NCI-H128 (cell line): ENCODE data around the gene DEFB131B.
"Not testable (repeated sequence)": the region's sequence is repeated elsewhere in the genome, so short reads cannot be mapped to it uniquely, and the experiment has no call there.

Experiments
- DNase-seq: peaks from one replicate; lab custom pipeline; 2025; ENCODE audit not compliant: unreplicated experiment; lab: John Stamatoyannopoulos, UW

Gene DEFB131B

DNA sequence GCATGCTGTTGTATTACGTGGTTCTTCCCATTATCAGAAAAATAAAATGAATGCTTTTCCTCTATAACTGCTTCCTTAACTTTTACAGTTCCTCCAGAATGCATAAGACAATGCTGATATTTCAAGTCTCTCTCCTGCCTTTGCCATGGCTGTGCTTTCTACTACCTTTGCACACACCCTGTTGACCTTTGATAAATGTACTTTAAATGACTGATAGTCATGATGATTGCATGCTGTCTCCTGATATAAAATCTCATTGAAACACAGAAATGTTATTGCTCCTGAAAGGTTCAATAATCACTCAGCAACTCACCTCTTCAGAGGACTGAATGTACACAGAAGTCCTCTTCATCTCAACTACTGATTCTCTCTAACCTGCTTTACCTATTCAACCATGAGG is at the start of gene DEFB131B:
Gene DEFB131B, plus strand, starts transcription at position 395 of the 400 bp plus-strand sequence. Its CDS starts 0 bp downstream, at position 395.
- not testable (repeated sequence) for DNase-seq

- not testable (repeated sequence) for DNase-seq
Observed at GRCh38 chr11:71829247-71829646, 49.0 kb upstream of the DEFB131B start.

DNA sequence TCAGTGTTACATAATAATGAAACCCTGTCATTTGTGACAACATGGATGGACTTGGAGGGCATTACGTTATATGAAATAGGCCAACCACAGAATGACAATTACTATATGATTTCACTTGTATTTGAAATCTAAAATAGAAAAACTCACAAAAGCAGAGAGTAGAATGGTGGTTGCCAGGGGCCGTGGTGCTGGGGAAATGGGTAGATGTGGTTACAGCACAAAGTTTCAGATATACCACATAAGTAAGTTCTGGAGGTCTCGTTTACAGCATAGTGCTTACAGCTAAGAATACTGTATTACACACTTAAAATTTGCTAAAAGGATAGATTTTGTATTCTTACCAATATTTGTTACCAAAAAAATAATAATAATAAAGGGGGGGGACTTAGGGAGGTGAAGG is 48.6 kb upstream of the DEFB131B start:
- not testable (repeated sequence) for DNase-seq

DNA sequence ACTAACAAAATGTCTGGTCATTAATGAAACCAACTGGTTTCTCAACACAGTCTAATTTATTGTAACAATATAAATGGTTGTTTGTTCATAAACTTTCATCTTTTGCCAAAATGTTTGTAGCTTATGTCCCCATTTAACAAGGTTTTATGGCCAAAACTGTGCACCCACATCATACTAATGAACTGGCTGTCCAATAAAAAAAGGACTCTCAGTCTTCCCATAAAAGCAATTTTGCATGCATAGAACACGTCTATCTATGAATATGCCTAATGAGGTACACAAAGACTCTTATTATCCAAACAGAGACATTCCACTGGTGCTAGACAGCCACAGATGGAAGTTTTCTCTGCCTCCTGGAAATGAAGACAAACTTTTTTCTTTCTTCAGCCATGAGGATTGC is 45.4 kb upstream of the DEFB131B start, which contains the start of gene DEFB108B:
Gene DEFB108B, plus strand, starts transcription at position 390 of the 400 bp plus-strand sequence. Its CDS starts 0 bp downstream, at position 390.
- DNase-seq = not testable (repeated sequence)

GRCh38 chr11:71842720-71843119 is 35.5 kb upstream of the DEFB131B start:
- DNase-seq = not testable (repeated sequence)

DNA sequence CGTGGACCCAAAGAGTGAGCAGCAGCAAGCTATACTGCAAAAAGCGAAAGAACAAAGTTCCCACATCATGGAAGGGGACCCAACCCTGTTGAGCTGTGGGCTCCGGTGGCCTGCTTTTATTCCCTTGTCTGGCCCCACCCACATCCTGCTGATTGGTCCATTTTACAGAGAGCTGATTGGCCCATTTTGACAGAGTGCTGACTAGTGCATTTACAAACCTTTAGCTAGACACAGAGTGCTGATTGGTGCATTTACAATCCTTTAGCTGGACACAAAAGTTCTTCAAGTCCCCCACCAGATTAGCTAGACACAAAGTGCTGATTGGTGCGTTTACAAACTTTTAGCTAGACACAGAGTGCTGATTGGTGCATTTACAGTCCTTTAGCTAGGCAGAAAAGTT is 34.9 kb upstream of the DEFB131B start:
- DNase-seq = not testable (repeated sequence)

GRCh38 chr11:71843858-71844257 is 34.4 kb upstream of the DEFB131B start:
- no peak for DNase-seq

- not testable (repeated sequence) for DNase-seq
Observed at GRCh38 chr11:71853895-71854294, 24.4 kb upstream of the DEFB131B start.

GRCh38 chr11:71855880-71856279 is 22.4 kb upstream of the DEFB131B start:
- DNase-seq = not testable (repeated sequence)

- not testable (repeated sequence) for DNase-seq
Observed at GRCh38 chr11:71860835-71861234, 17.4 kb upstream of the DEFB131B start.

GRCh38 chr11:71863978-71864627 is 14.2 kb upstream of the DEFB131B start:
- DNase-seq = not testable (repeated sequence)

DNA sequence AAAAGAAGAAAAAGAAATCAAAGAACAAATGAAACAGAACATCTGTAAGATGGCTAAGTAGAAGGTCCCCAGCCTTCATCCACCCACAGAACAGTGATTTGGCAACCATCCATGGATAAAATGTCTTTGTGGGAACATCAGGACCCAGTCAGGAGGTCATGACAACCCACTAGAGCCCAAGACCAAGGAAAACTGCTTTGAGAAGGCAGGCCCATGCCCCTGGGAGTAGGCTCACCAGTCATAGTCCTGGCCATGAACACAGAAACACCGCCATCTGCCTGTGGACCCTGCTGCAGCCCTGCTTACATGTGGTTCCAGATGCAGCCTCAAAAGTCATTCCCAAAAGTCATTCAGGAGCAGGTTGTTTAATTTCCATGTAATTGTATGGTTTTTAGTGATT is 11.0 kb upstream of the DEFB131B start:
- not testable (repeated sequence) for DNase-seq

- DNase-seq = not testable (repeated sequence)
Observed at GRCh38 chr11:71869931-71870330, 8.3 kb upstream of the DEFB131B start.

DNA sequence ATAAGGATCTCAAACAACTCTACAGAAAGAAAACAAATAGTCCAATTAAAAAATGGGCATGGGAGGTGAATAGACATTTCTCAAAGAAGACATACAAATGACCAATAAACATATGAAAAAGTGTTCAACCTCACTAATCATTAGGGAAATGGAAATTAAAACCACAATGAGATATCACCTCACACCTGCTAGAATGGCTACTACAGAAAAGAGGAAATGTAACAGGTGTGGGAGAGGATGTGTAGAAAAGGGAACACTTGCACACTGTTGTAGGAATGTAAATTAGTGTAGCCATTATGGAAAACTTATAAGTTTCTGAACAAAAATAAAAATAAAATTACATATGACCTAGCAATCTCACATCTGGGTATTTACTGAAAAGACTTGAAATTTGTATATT is 7.6 kb upstream of the DEFB131B start:
- not testable (repeated sequence) for DNase-seq

- DNase-seq = not testable (repeated sequence)
Observed at GRCh38 chr11:71876262-71876661, 2.0 kb upstream of the DEFB131B start.

GRCh38 chr11:71885806-71886205 is 7.6 kb downstream of the DEFB131B start:
- not testable (repeated sequence) for DNase-seq

DNA sequence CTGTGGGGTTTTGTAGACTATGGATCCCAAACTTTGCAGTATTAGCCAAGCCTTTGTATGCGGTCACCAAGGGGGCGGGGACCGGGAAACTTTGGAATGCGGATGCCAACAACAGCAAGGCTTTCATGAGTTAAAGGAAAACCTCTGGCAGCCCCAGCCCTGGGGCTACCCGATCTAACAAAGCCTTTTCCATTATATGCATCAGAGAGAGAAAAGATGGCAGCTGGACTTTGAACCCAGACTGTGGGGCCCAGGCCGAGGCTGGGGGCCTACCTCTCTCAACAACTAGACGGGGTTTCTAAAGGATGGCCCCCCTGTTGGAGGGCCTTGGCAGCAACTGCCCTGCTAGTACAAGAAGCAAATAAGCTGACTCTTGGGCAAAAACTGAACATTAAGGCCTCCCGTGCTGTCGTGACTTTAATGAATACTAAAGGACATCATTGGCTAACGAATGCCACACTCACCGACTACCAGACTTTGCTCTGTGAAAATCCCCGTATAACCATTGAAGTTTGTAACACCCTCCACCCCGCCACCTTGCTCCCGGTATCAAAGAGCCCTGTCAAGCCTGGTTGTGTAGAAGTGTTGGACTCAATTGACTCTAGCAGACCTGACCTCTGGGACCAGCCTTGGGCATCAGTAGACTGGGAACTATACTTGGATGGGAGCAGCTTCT is 10.2 kb downstream of the DEFB131B start:
- DNase-seq = not testable (repeated sequence)

DNA sequence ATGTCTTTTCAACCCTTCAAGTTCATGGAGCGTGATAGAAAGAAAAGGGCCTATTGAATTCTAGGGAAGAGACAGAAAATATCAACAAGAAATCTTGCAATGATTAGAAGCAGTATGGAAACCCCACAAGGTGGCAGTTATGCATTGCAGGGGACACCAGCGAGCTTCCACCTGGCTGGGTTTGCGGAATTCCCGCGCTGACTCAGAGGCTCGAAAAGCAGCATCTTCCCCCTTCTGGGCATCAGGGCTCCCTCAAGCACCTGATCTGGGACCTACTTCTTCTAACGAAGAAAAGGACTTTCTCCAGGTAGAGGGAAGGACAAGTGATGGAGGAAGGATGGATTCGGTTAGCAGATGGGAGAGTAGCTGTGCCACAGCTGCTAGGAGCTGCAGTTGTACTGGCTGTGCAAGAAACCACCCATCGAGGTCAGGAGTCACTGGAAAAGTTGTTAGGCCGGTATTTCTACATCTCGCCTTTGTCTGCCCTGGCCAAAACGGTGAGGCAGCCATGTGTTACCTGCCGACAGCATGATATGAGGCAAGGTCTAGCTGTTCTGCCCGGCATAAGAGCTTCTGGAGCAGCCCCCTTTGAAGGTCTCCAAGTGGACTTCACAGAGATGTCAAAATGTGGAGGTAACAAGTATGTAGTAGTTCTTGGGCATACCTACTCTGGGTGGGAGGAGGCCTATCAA is 11.1 kb downstream of the DEFB131B start:
- not testable (repeated sequence) for DNase-seq

DNA sequence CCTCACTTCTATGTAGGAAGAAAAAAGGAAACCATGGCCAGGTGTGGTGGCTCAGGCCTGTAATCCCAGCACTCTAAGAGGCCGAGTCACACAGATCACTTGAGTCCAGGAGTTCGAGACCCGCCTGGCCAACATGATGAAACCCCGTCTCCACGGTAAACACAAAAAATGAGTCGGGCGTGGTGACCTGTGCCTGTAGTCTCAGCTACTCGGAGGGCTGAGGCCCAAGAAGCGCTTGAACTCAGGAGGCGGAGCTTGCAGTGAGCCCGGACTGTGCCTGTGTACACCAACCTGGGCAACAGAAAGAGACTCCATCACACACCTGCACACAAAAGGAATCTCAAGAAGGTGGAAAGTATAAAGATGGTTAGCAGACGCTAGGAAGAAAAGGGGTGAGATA is 17.7 kb downstream of the DEFB131B start:
- no peak for DNase-seq

DNA sequence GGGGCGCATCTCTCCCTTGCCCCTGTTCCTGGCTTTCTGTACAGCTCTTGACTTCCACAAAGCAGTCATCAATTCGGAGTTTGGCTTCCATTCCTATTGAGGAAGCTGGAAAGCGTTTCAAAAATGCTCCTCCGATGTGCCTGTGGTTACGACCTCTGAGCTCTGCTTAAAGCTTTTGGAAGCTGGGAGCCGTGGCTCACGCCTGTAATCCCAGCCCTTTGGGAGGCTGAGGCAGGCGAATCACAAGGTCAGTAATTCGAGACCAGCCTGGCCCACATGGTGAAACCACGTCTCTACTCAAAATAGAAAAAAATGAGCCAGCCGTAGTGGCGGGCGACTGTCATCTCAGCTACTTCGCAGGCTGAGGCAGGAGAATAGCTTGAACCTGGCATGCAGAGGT is 22.9 kb downstream of the DEFB131B start:
- not testable (repeated sequence) for DNase-seq

DNA sequence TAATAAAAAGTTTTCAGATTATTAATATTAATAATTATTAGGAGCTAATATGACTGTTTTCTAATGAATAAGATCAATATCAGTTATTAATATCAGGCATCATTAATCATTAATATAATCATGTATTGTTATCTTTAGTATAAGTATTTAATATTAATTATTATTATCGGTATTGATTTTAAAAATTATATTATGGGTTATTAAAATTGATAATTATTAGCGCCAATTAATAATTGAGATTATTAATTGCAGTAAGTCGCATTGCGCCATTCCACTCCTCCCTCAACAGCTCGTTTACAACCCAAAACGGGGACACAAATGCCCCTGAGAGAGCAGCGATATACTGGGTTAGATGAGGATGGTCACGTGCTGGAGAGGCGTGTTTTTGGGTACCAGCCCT is 30.0 kb downstream of the DEFB131B start:
- DNase-seq = no peak

DNA sequence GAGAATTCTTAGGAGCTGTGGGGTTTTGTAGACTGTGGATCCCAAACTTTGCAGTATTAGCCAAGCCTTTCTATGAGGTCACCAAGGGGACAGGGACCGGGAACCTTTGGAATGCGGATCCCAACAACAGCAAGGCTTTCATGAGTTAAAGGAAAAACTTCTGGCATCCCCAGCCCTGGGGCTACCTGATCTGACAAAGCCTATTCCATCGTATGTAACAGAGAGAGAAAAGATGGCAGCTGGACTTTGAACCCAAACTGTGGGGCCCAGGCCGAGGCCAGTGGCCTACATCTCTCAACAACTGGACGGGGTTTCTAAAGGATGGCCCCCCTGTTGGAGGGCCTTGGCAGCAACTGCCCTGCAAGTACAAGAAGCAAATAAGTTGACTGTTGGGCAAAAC is 32.5 kb downstream of the DEFB131B start:
- not testable (repeated sequence) for DNase-seq
